GM21717 (cell line): ENCODE measurements around the gene OGG1.

Source experiments
- ATAC-seq: cut with Tn5 transposase; IDR thresholded peaks from one replicate; pipeline ENCODE4 v1.9.1; 2021; ENCODE audit warnings: mild to moderate bottlenecking, moderate library complexity; ENCODE audit not compliant: unreplicated experiment

The OGG1 gene

GRCh38 chr3:9749645-9750555 is at the start of gene OGG1:
Gene OGG1 (plus strand): TSS chr3:9749952. CDS start chr3:9750287, 335 bp downstream.
- ATAC-seq = peak; percentile 92

- no peak for ATAC-seq
These were observed 49.2 kb upstream of the OGG1 start for GRCh38 chr3:9700536-9700935.

- no peak for ATAC-seq
These were observed 48.7 kb upstream of the OGG1 start for GRCh38 chr3:9701006-9701405.

GRCh38 chr3:9701711-9702110 is 48.0 kb upstream of the OGG1 start:
- ATAC-seq = no peak

- ATAC-seq = no peak
These were observed 46.5 kb upstream of the OGG1 start for GRCh38 chr3:9703240-9703639.

GRCh38 chr3:9703736-9704346 is 45.9 kb upstream of the OGG1 start, which contains the start of gene CPNE9:
Gene CPNE9 (plus strand): TSS chr3:9703833. CDS start chr3:9703997, 164 bp downstream.
- no peak for ATAC-seq

- ATAC-seq = no peak
These were observed 45.1 kb upstream of the OGG1 start for GRCh38 chr3:9704347-9705322.

- no peak for ATAC-seq
These were observed 39.5 kb upstream of the OGG1 start for GRCh38 chr3:9710174-9710739.

GRCh38 chr3:9712415-9712814 is 37.3 kb upstream of the OGG1 start:
- ATAC-seq = no peak

- ATAC-seq = no peak
These were observed 36.6 kb upstream of the OGG1 start for GRCh38 chr3:9713142-9713541.

- ATAC-seq = no peak
These were observed 34.6 kb upstream of the OGG1 start for GRCh38 chr3:9715136-9715535.

- ATAC-seq = no peak
These were observed 33.9 kb upstream of the OGG1 start for GRCh38 chr3:9715764-9716437.

- ATAC-seq = no peak
These were observed 32.8 kb upstream of the OGG1 start for GRCh38 chr3:9716801-9717555.

GRCh38 chr3:9717563-9717962 is 32.2 kb upstream of the OGG1 start:
- no peak for ATAC-seq

- ATAC-seq = no peak
These were observed 31.6 kb upstream of the OGG1 start for GRCh38 chr3:9718118-9718517.

GRCh38 chr3:9721015-9721699 is 28.6 kb upstream of the OGG1 start:
- no peak for ATAC-seq

- ATAC-seq = no peak
These were observed 28.1 kb upstream of the OGG1 start for GRCh38 chr3:9721700-9722060.

GRCh38 chr3:9725775-9726515 is 23.8 kb upstream of the OGG1 start:
- ATAC-seq = no peak
